OCI-LY3 (cell line): ENCODE data around the gene KLHL21.

Source experiments
- CTCF ChIP-seq: fragments of 200-600, 300-600 bp; sonication (generic); IDR thresholded peaks from 2 replicates; pipeline ENCODE4 v1.5.1; 2014; ENCODE audit warnings: antibody characterized with exemption, low read length, low read depth
- EZH2phosphoT487 ChIP-seq: fragments of 200-600 bp; shearing (Covaris generic); IDR thresholded peaks from 2 replicates; pipeline ENCODE4 v1.6.1; 2018; ENCODE audit warnings: antibody characterized with exemption, mixed run types, low read depth

DNA sequence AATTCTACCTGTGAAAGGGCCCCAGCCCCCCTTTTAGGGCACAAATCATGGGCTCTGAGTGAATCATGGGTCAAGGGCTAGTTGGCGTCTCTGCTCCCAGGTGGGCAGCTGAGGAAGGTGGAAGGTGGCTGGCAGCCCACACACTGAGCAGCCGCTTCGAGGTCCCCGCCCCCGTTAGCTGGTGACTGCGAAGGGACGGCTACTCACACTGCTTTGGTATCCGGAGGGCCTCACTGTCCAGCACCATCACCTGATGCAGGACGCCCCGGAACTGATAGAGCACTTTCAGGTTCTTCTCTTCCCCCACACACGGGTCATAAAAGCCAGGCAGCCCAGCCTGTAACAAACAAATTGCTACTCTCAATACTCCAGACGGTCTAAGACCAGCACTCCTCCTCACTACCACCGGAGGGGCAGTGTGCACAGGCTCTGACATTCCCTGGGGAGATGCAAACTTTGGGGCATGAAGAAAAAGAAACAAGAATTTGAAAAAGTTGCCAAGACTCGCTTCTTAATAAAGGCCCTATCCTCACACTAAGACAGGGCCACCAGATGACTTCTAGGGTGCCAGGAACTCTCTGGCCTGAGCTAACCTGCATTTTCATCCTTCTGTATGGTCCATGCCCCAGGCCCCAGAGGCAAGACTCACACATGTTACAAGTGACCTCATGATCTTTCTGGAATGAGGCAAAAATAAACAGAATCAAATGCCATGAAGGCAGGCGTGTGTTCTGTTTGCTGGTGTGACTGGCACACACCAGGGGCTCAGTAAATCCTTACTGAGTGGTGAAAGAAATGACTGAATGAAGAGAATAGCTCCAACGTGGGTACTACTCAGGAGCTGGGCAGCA, 33.5 kb upstream of the KLHL21 start:
- TF ChIP-seq EZH2phosphoT487, result no peak
- TF ChIP-seq CTCF, result no peak
